Measurements from ENCODE around the gene ATG9A. TPM values are rescaled to one million over a fixed set of nuclear protein-coding genes. Genes with fewer than 3 reads are reported as not detected.
"Not testable (repeated sequence)": the region's sequence is repeated elsewhere in the genome, so short reads cannot be mapped to it uniquely, and the experiment has no call there.

The ATG9A gene
- total and polyA plus RNA-seq, 4 experiments from 2014 or later, result 10.3 to 53.0 (median 38.2) TPM

GRCh38 chr2:219266232-219266631 lies 36.8 kb upstream of the ATG9A start:
- no peak for DNase-seq
- CTCF ChIA-PET (ENCODE audit: partially characterized antibody), result interaction anchor here (1.6 to 5.6 kb wide), 2 partner anchors 10 to 11 kb away, joined by 5 to 42 read pairs; partner anchors contain the start of gene DNAJB2
- POLR2A ChIA-PET (ENCODE audit: partially characterized antibody), result interaction anchor here (1.4 kb wide), 1 partner anchor 12 kb away, joined by 7 read pairs; the partner anchor contains the start of gene TUBA4A

GRCh38 chr2:219261024-219261855 lies 31.8 kb upstream of the ATG9A start:
- CTCF ChIA-PET (ENCODE audit: partially characterized antibody), result interaction anchor here (1.0 to 5.6 kb wide), 5 partner anchors 9 to 50 kb away, joined by 3 to 42 read pairs (median 4); partner anchors contain the start of gene DNAJB2
- Histone ChIP-seq H3K36me3 (ENCODE audit: insufficient read depth, low read length) (no peaks in the 10 kb centered on the region), H3K4me3 (ENCODE audit: low read length in 2 of 2) (no peak overlapping the region), H3K27me3 (ENCODE audit: insufficient read depth, low read length) (no peaks in the 10 kb centered on the region), H3K9me3 (ENCODE audit: control insufficient read depth in 1 of 2, low read length in 2 of 2) (no peaks in the 10 kb centered on the region), H3K4me1 (ENCODE audit: insufficient read depth, low read length) (no peaks in the 10 kb centered on the region), H3K27ac (ENCODE audit: low read depth, low read length) (no peak overlapping the region)
- intact Hi-C loops (cut with micrococcal nuclease), result no loop called here
- no peak for DNase-seq
- Mint-ChIP-seq H3K36me3 (no peaks in the 10 kb centered on the region), H3K4me3 (no peak overlapping the region), H3K27ac (no peak overlapping the region), H3K27me3 (peaks cover 1 to 6% of the 10 kb centered on the region in 2 donors), H3K4me1 (peaks cover 0 to 2% (median 2%) of the 10 kb centered on the region in 4 donors), H3K9me3 (no peaks in the 10 kb centered on the region)
- POLR2A ChIA-PET (ENCODE audit: partially characterized antibody), result interaction anchor here (0.7 to 4.0 kb wide), 6 partner anchors 8 to 84 kb away, joined by 3 to 19 read pairs (median 5); partner anchors contain the start of genes ANKZF1, ATG9A, CNPPD1 and DNAJB2

More at GRCh38 chr2:219266232-219266631, 36.8 kb upstream of the ATG9A start:
- Mint-ChIP-seq H3K36me3 (no peaks in the 10 kb centered on the region), H3K4me1 (no peaks in the 10 kb centered on the region), H3K9me3 (no peaks in the 10 kb centered on the region), H3K4me3 (no peak overlapping the region), H3K27ac (peak overlapping the region in 1 of 7 donors; percentile 30), H3K27me3 (peaks cover 1 to 4% of the 10 kb centered on the region in 2 donors)
- no peak overlapping the region for H3K4me3 ChIP-seq (ENCODE audit: low read length in 2 of 2)
- no peaks in the 10 kb centered on the region for H3K9me3 ChIP-seq (ENCODE audit: control insufficient read depth in 1 of 2, low read length in 2 of 2)
- no peaks in the 10 kb centered on the region for H3K27me3 ChIP-seq (ENCODE audit: insufficient read depth, low read length)
- no peaks in the 10 kb centered on the region for H3K36me3 ChIP-seq (ENCODE audit: insufficient read depth, low read length)
- intact Hi-C loops (cut with micrococcal nuclease), result no loop called here
- H3K27ac ChIP-seq (ENCODE audit: low read depth, low read length), result no peak overlapping the region
- no peaks in the 10 kb centered on the region for H3K4me1 ChIP-seq (ENCODE audit: insufficient read depth, low read length)

GRCh38 chr2:219258942-219259341 lies 29.5 kb upstream of the ATG9A start:
- DNase-seq; H3K27ac ChIP-seq (ENCODE audit: low read depth, low read length); H3K27ac Mint-ChIP-seq; H3K27me3 Mint-ChIP-seq; H3K9me3 ChIP-seq (ENCODE audit: control insufficient read depth in 1 of 2, low read length in 2 of 2); H3K36me3 ChIP-seq (ENCODE audit: insufficient read depth, low read length); H3K4me3 Mint-ChIP-seq; H3K27me3 ChIP-seq (ENCODE audit: insufficient read depth, low read length); H3K36me3 Mint-ChIP-seq; intact Hi-C loops (cut with micrococcal nuclease); H3K4me3 ChIP-seq (ENCODE audit: low read length in 2 of 2); H3K4me1 ChIP-seq (ENCODE audit: insufficient read depth, low read length); H3K9me3 Mint-ChIP-seq: not testable (repeated sequence)
- ChIA-PET POLR2A (ENCODE audit: partially characterized antibody) (interaction anchor here (1.2 to 2.2 kb wide), 4 partner anchors 9 to 83 kb away, joined by 3 to 11 read pairs (median 6); partner anchors contain the start of genes ANKZF1, ATG9A, CNPPD1 and DNAJB2), CTCF (ENCODE audit: partially characterized antibody) (interaction anchor here (1.1 to 3.3 kb wide), 5 partner anchors 10 to 83 kb away, joined by 3 to 31 read pairs (median 7); partner anchors contain the start of gene DNAJB2)
- peaks cover 8 to 18% (median 12%) of the 10 kb centered on the region in 4 donors for H3K4me1 Mint-ChIP-seq

- Mint-ChIP-seq H3K27ac (peak overlapping the region; percentile 90 to 98 (median 96)), H3K27me3 (peaks cover under 1% of the 10 kb centered on the region in 2 donors), H3K4me3 (peak overlapping the region; percentile 84 to 98 (median 90)), H3K9me3 (peaks cover 0 to 4% (median 0%) of the 10 kb centered on the region in 8 donors), H3K36me3 (peaks cover 27 to 46% of the 10 kb centered on the region in 2 donors), H3K4me1 (peaks cover 28 to 53% (median 40%) of the 10 kb centered on the region in 4 donors)
- Histone ChIP-seq H3K36me3 (ENCODE audit: insufficient read depth, low read length) (peaks cover 22% of the 10 kb centered on the region), H3K9me3 (ENCODE audit: control insufficient read depth in 1 of 2, low read length in 2 of 2) (no peaks in the 10 kb centered on the region), H3K4me1 (ENCODE audit: insufficient read depth, low read length) (peaks cover 35% of the 10 kb centered on the region), H3K27me3 (ENCODE audit: insufficient read depth, low read length) (no peaks in the 10 kb centered on the region), H3K4me3 (ENCODE audit: low read length in 2 of 2) (peak overlapping the region; percentile 94 to 100), H3K27ac (ENCODE audit: low read depth, low read length) (peak overlapping the region; percentile 87)
- peak; percentile 68 to 80 (median 71) for DNase-seq
- ChIA-PET POLR2A (ENCODE audit: partially characterized antibody) (interaction anchor here (0.8 to 12.0 kb wide), 22 partner anchors 8 to 858 kb away, joined by 3 to 684 read pairs (median 12); partner anchors contain the start of genes ABCB6, ANKZF1, ATG9A and CNPPD1), CTCF (ENCODE audit: partially characterized antibody) (interaction anchor here (0.6 to 12.8 kb wide), 19 partner anchors 9 to 378 kb away, joined by 3 to 150 read pairs (median 5); partner anchors contain the start of genes ANKZF1, ATG9A, CNPPD1 and DNAJB2)
- intact Hi-C loops (cut with micrococcal nuclease), result loop anchor here (5.0 kb wide), 1 partner anchor 857 kb away; the partner anchor contains the start of gene CTDSP1
These were observed 25.3 kb upstream of the ATG9A start for GRCh38 chr2:219254590-219255201.

GRCh38 chr2:219253753-219254589 lies 24.5 kb upstream of the ATG9A start, which contains the start of gene TUBA4A:
Gene TUBA4A, minus strand, starts transcription at chr2:219253918. Its CDS starts 60 bp downstream, at chr2:219253858.
- H3K27me3 Mint-ChIP-seq, result no peaks in the 10 kb centered on the region
- peaks cover 34 to 60% (median 45%) of the 10 kb centered on the region in 4 donors for H3K4me1 Mint-ChIP-seq
- intact Hi-C loops (cut with micrococcal nuclease), result loop anchor here (1.0 to 5.0 kb wide), 10 partner anchors 9 to 857 kb away; partner anchors contain the start of genes ANKZF1, ATG9A, CTDSP1 and DNAJB2
- peaks cover 22% of the 10 kb centered on the region for H3K36me3 ChIP-seq (ENCODE audit: insufficient read depth, low read length)
- no peaks in the 10 kb centered on the region for H3K27me3 ChIP-seq (ENCODE audit: insufficient read depth, low read length)
- DNase-seq, result peak; percentile 89 to 90 (median 90)
- peak within 1 kb of the TSS; percentile 92 to 98 (median 97) for H3K27ac Mint-ChIP-seq
- H3K36me3 Mint-ChIP-seq, result peaks cover 34 to 53% of the 10 kb centered on the region in 2 donors
- ChIA-PET POLR2A (ENCODE audit: partially characterized antibody) (interaction anchor here (1.0 to 12.0 kb wide), 22 partner anchors 9 to 857 kb away, joined by 3 to 684 read pairs (median 12); partner anchors contain the start of genes ABCB6, ANKZF1, ATG9A and CNPPD1), CTCF (ENCODE audit: partially characterized antibody) (interaction anchor here (0.6 to 12.8 kb wide), 18 partner anchors 8 to 134 kb away, joined by 3 to 150 read pairs (median 5); partner anchors contain the start of genes ANKZF1, ATG9A, CNPPD1 and DNAJB2)
- H3K4me3 Mint-ChIP-seq, result peak within 1 kb of the TSS; percentile 85 to 99 (median 94)
- H3K4me1 ChIP-seq (ENCODE audit: insufficient read depth, low read length), result peaks cover 42% of the 10 kb centered on the region
- peak within 1 kb of the TSS; percentile 94 to 100 for H3K4me3 ChIP-seq (ENCODE audit: low read length in 2 of 2)
- H3K27ac ChIP-seq (ENCODE audit: low read depth, low read length), result peak within 1 kb of the TSS; percentile 87
- H3K9me3 Mint-ChIP-seq, result peaks cover 0 to 4% (median 0%) of the 10 kb centered on the region in 8 donors
- no peaks in the 10 kb centered on the region for H3K9me3 ChIP-seq (ENCODE audit: control insufficient read depth in 1 of 2, low read length in 2 of 2)

All from CD4-positive, alpha-beta memory T cell (primary cell).